PC-3 (cell line): Measurements from ENCODE around the gene EGF. TPM values are rescaled to one million over a fixed set of nuclear protein-coding genes. Genes with fewer than 3 reads are reported as not detected.

Experiments
- ATAC-seq: fragments of 200-7000 bp; cut with Tn5 transposase; 2 replicates; pipeline ENCODE4 v1.9.1; 2020; ENCODE audit warnings: mild to moderate bottlenecking, moderate library complexity
- BruUV-seq: library from RNA; stranded (reverse); fragments of 400-500 nt; replicated peaks from 2 replicates; lab custom pipeline; 2021; lab: Mats Ljungman, UMichigan
- CTCF ChIA-PET: fragments of 300-600 bp; sonication (Branson Sonifier 250); formaldehyde crosslinking; loops from one replicate; lab custom pipeline; 2022; ENCODE audit warnings: antibody characterized with exemption; lab: Charles Lee
- POLR2A ChIA-PET: fragments of 300-600 bp; sonication (Branson Sonifier 250); formaldehyde crosslinking; loops from one replicate; lab custom pipeline; 2022; ENCODE audit warnings: antibody characterized with exemption; ENCODE audit not compliant: unreplicated experiment; lab: Charles Lee
- DNase-seq: peaks from one replicate; pipeline ENCODE4 v3.0.0-alpha.2; 2015
- H2AFZ ChIP-seq: fragments of 300-600 bp; sonication (generic); 2 replicates; pipeline ENCODE4 v1.6.0; 2016; ENCODE audit warnings: antibody characterized with exemption, low read length
- H3F3A ChIP-seq: fragments of 300-600 bp; sonication (generic); one replicate; pipeline ENCODE4 v1.6.0; 2017; ENCODE audit warnings: antibody characterized with exemption, low read length, control low read depth, mild to moderate bottlenecking; ENCODE audit not compliant: unreplicated experiment
- H3K27ac ChIP-seq: fragments of 300-600 bp; sonication (generic); 2 replicates; pipeline ENCODE4 v1.5.1; 2016; ENCODE audit warnings: mild to moderate bottlenecking, low read length
- H3K27me3 ChIP-seq: fragments of 300-600 bp; sonication (generic); 2 replicates; pipeline ENCODE4 v1.6.1; 2016; ENCODE audit warnings: low read length, mixed read lengths
- H3K36me3 ChIP-seq: fragments of 300-600 bp; sonication (generic); 2 replicates; pipeline ENCODE4 v1.6.1; 2016; ENCODE audit warnings: low read depth, mixed run types, low read length, mixed read lengths
- H3K4me1 ChIP-seq: fragments of 300-600 bp; sonication (generic); 2 replicates; pipeline ENCODE4 v1.5.1; 2016; ENCODE audit warnings: low read length; ENCODE audit not compliant: insufficient read depth
- H3K4me2 ChIP-seq: fragments of 300-600 bp; sonication (generic); 2 replicates; pipeline ENCODE4 v1.6.0; 2016; ENCODE audit warnings: low read length
- H3K4me3 ChIP-seq: fragments of 300-600 bp; sonication (generic); 2 replicates; pipeline ENCODE4 v1.5.1; 2016; ENCODE audit warnings: mild to moderate bottlenecking, low read length, mixed read lengths
- H3K79me2 ChIP-seq: fragments of 300-600 bp; sonication (generic); 2 replicates; pipeline ENCODE4 v1.6.1; 2017; ENCODE audit warnings: low read length, mixed read lengths
- H3K9ac ChIP-seq: fragments of 300-600 bp; sonication (generic); 2 replicates; pipeline ENCODE4 v1.6.0; 2016; ENCODE audit warnings: mild to moderate bottlenecking, low read length
- H3K9me2 ChIP-seq: fragments of 300-600 bp; sonication (generic); replicated peaks from 2 replicates; pipeline ENCODE4 v1.6.1; 2016; ENCODE audit warnings: mixed run types, low read length, mixed read lengths
- H3K9me3 ChIP-seq: fragments of 300-600 bp; sonication (generic); 2 replicates; pipeline ENCODE4 v1.6.1; 2016; ENCODE audit warnings: low read length, mixed read lengths
- H4K20me1 ChIP-seq: fragments of 300-600 bp; sonication (generic); 2 replicates; pipeline ENCODE4 v1.6.1; 2016; ENCODE audit warnings: low read length, mixed read lengths
- CTCF ChIP-seq: fragments of 300-600 bp; sonication (generic); conservative IDR thresholded peaks from 2 replicates; pipeline ENCODE4 v1.5.1; 2017; ENCODE audit warnings: antibody characterized with exemption, low read depth, mild to moderate bottlenecking, low read length
- EZH2 ChIP-seq: fragments of 300-600 bp; sonication (generic); IDR thresholded peaks from one replicate; pipeline ENCODE4 v1.6.1; 2017; ENCODE audit warnings: antibody characterized with exemption, mild to moderate bottlenecking, low read length; ENCODE audit not compliant: unreplicated experiment
- EZH2phosphoT487 ChIP-seq: fragments of 300-600 bp; sonication (generic); IDR thresholded peaks from 2 replicates; pipeline ENCODE4 v1.6.1; 2018; ENCODE audit warnings: mild to moderate bottlenecking, antibody characterized with exemption, low read length, borderline replicate concordance
- intact Hi-C: fragments of 100-400 bp; cut with micrococcal nuclease; formaldehyde crosslinking; loops from 2 replicates; pipeline ENCODE4 v1.9.0; 2023
- total RNA-seq: library from RNA; depleted of rRNA; stranded (reverse); fragments of >200 nt; gene quantifications from 2 replicates; pipeline ENCODE4 v1.2.3, GENCODE V29; 2014

The EGF gene
- total RNA-seq, 1 experiment from 2014 or later = 6.1 TPM

DNA sequence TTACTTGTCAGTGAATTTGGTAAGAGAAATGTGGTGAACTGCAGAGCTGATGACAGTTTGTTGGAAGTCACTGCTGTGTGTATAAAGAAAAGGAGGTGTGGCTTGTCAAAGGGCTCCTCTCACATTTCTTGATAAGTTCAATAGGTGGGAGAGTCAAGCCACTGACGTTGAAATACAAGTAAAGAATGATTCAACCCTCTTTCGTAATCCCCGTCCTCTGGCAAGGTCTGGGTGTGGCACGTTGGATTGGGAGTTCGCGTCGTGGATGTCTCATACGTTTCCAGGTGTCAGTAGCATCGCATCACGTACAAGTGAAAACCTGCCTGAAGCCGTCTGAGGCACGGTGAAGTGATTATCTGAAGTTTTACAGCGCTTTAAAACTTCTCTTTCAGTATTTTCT lies 76.4 kb downstream of the EGF start:
- BruUV-seq = no TSS peak
- ChIA-PET POLR2A (no interaction called here), CTCF (no interaction called here)
- TF ChIP-seq EZH2 = no peak
- TF ChIP-seq CTCF = no peak
- no peak for TF ChIP-seq EZH2phosphoT487
- H3K4me1 ChIP-seq = peaks cover 15% of the 10 kb centered on the region
- H3K27me3 ChIP-seq = no peaks in the 10 kb centered on the region
- H3F3A ChIP-seq = no peaks in the 10 kb centered on the region
- H3K9ac ChIP-seq = no peak overlapping the region
- H2AFZ ChIP-seq = no peak overlapping the region
- H3K9me2 ChIP-seq = no peaks in the 10 kb centered on the region
- H3K4me2 ChIP-seq = peak overlapping the region; percentile 33
- peak; percentile 84 for DNase-seq
- H3K79me2 ChIP-seq = no peaks in the 10 kb centered on the region
- no peaks in the 10 kb centered on the region for H3K9me3 ChIP-seq
- H3K4me3 ChIP-seq = no peak overlapping the region
- peak; percentile 29; the same call in 1 of the 2 replicates for ATAC-seq
- intact Hi-C loops = no loop called here
- no peaks in the 10 kb centered on the region for H4K20me1 ChIP-seq
- peak overlapping the region; percentile 58 for H3K27ac ChIP-seq
- H3K36me3 ChIP-seq = no peaks in the 10 kb centered on the region

DNA sequence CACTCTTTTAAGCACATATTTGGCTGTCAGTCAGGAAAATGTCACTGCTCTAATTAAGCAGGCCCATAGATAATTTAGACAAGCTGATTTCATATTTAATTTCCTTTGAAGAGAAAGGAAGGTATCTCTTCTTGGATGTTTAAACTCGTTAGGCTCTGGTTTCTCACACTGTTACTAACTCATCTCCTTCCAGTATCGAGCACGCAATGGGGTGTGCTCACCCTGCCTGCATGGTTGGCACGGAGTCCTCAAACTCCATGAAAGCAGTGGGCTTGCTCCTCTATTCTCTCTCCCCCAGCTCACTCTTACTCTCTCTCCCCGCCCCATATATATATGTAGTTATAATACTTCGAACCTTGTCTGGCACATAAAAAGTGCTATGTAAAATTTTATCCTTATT lies 76.9 kb downstream of the EGF start:
- H3K9me3 ChIP-seq = no peaks in the 10 kb centered on the region
- peak overlapping the region; percentile 58 for H3K27ac ChIP-seq
- H3K27me3 ChIP-seq = no peaks in the 10 kb centered on the region
- H3K9me2 ChIP-seq = no peaks in the 10 kb centered on the region
- ChIA-PET CTCF (no interaction called here), POLR2A (no interaction called here)
- peaks cover 15% of the 10 kb centered on the region for H3K4me1 ChIP-seq
- ATAC-seq = no peak
- no TSS peak for BruUV-seq
- H3K4me3 ChIP-seq = no peak overlapping the region
- no peaks in the 10 kb centered on the region for H3K36me3 ChIP-seq
- DNase-seq = no peak
- no peak overlapping the region for H3K4me2 ChIP-seq
- H3F3A ChIP-seq = no peaks in the 10 kb centered on the region
- H3K9ac ChIP-seq = no peak overlapping the region
- H2AFZ ChIP-seq = no peak overlapping the region
- no peaks in the 10 kb centered on the region for H4K20me1 ChIP-seq
- intact Hi-C loops = no loop called here
- no peaks in the 10 kb centered on the region for H3K79me2 ChIP-seq
- no peak for TF ChIP-seq EZH2
- no peak for TF ChIP-seq EZH2phosphoT487
- TF ChIP-seq CTCF = no peak

- CTCF ChIA-PET = no interaction called here
- Histone ChIP-seq H3K9me2 (no peaks in the 10 kb centered on the region), H3K27me3 (no peaks in the 10 kb centered on the region), H3F3A (no peaks in the 10 kb centered on the region), H3K4me3 (no peak overlapping the region), H3K9me3 (no peaks in the 10 kb centered on the region), H3K36me3 (no peaks in the 10 kb centered on the region), H3K79me2 (no peaks in the 10 kb centered on the region), H4K20me1 (no peaks in the 10 kb centered on the region), H3K4me1 (peaks cover 15% of the 10 kb centered on the region), H3K27ac (no peak overlapping the region), H3K9ac (no peak overlapping the region), H3K4me2 (no peak overlapping the region), H2AFZ (no peak overlapping the region)
- no TSS peak for BruUV-seq
- intact Hi-C loops = no loop called here
- POLR2A ChIA-PET = no interaction called here
- TF ChIP-seq EZH2 = no peak
- TF ChIP-seq CTCF = no peak
- no peak for TF ChIP-seq EZH2phosphoT487
- ATAC-seq = no peak
- no peak for DNase-seq
Observed at GRCh38 chr4:109990261-109991257, 77.9 kb downstream of the EGF start.
